K562 (cell line): Measurements from ENCODE around the gene MYL9. TPM values are rescaled to one million over a fixed set of nuclear protein-coding genes. Genes with fewer than 3 reads are reported as not detected.

Experiments used
- ATAC-seq: fragments of 200-7000 bp; cut with Tn5 transposase; 3 replicates; pipeline ENCODE4 v1.9.1; 2020; ENCODE audit warnings: moderate library complexity
- BruUV-seq: library from RNA; stranded (reverse); fragments of 400-500 nt; replicated peaks from 2 replicates; lab custom pipeline; 2021; lab: Mats Ljungman, UMichigan
- CTCF ChIA-PET: fragments of 300-600 bp; formaldehyde crosslinking; extraction: SDS; loops from one replicate; lab custom pipeline; 2021; ENCODE audit warnings: low intra/inter-chr PET ratio; lab: Yijun Ruan, JAX
- POLR2A ChIA-PET: fragments of 300-600, 350-650 bp; sonication (Branson Sonifier 250); formaldehyde crosslinking; extraction: SDS; loops from one replicate; lab custom pipeline; 2021; ENCODE audit warnings: antibody characterized with exemption, inconsistent platforms; lab: Yijun Ruan, JAX
- DNase-seq, 4 experiments: peaks; one replicate each; pipeline versions ENCODE4 v3.0.0 to v3.0.0-alpha.2; 2011 to 2018; ENCODE audit warnings: low spot score in 3 of 4, mixed read lengths in 3 of 4; ENCODE audit errors: extremely low read depth in 1 of 4
- FAIRE-seq: peaks from 2 replicates; lab custom pipeline; 2011; peaks lifted over from hg19 to GRCh38; lab: Jason Lieb, UNC
- H2AFZ ChIP-seq: 2 replicates; pipeline ENCODE4 v1.6.0; 2011; ENCODE audit warnings: low read depth, low read length, control low read depth, inconsistent platforms
- H3K27ac ChIP-seq: fragments of 200-600 bp; 3 replicates; pipeline ENCODE4 v1.8.0; 2011; ENCODE audit warnings: low read depth, mild to moderate bottlenecking, control low read depth, inconsistent platforms, low read length, moderate library complexity, mixed read lengths; ENCODE audit errors: extremely low read depth
- H3K27me3 ChIP-seq, 2 experiments: fragments of 300-600 bp in 1 of 2; 2 replicates in 1 of 2; 3 replicates in 1 of 2; pipeline versions ENCODE4 v1.6.0 to v1.8.0; 2011; ENCODE audit warnings: inconsistent platforms in 2 of 2, low read length in 2 of 2, mild to moderate bottlenecking in 1 of 2, mixed read lengths in 1 of 2, moderate library complexity in 1 of 2; ENCODE audit not compliant: control insufficient read depth in 2 of 2, insufficient read depth in 2 of 2
- H3K36me3 ChIP-seq: fragments of 300-600 bp; 3 replicates; pipeline ENCODE4 v1.8.0; 2011; ENCODE audit warnings: mild to moderate bottlenecking, low read length, inconsistent platforms; ENCODE audit not compliant: control insufficient read depth, insufficient read depth
- H3K4me1 ChIP-seq, 2 experiments: fragments of 200-600 bp in 1 of 2; replicated peaks in 1 of 2; 2 replicates in 1 of 2; 3 replicates in 1 of 2; pipeline versions ENCODE4 v1.5.1 to v1.8.0; 2011; ENCODE audit warnings: inconsistent platforms in 2 of 2, low read length in 2 of 2, mild to moderate bottlenecking in 1 of 2, mixed read lengths in 1 of 2, moderate library complexity in 1 of 2; ENCODE audit not compliant: control insufficient read depth in 2 of 2, insufficient read depth in 2 of 2
- H3K4me2 ChIP-seq: 2 replicates; pipeline ENCODE4 v1.6.1; 2011; ENCODE audit warnings: low read length, control low read depth, inconsistent platforms, mixed read lengths; ENCODE audit not compliant: insufficient read depth
- H3K4me3 ChIP-seq: fragments of 200-600 bp; sonication (generic), shearing (Covaris generic); 2 replicates; pipeline ENCODE4 v1.5.1; 2016; ENCODE audit warnings: control low read depth, inconsistent platforms
- H3K79me2 ChIP-seq: fragments of 200-600 bp; 3 replicates; pipeline ENCODE4 v1.8.0; 2011; ENCODE audit warnings: low read length, inconsistent platforms; ENCODE audit not compliant: control insufficient read depth, insufficient read depth
- H3K9ac ChIP-seq, 2 experiments: 2 replicates each; pipeline versions ENCODE4 v1.6.0 to v1.6.1; 2011; ENCODE audit warnings: low read depth in 2 of 2, low read length in 2 of 2, control low read depth in 1 of 2, inconsistent platforms in 1 of 2, mild to moderate bottlenecking in 1 of 2, mixed read lengths in 1 of 2; ENCODE audit not compliant: insufficient read depth in 1 of 2
- H3K9me1 ChIP-seq: one replicate; pipeline ENCODE4 v1.6.0; 2011; ENCODE audit warnings: inconsistent platforms, mild to moderate bottlenecking, low read length, moderate library complexity; ENCODE audit not compliant: control insufficient read depth, insufficient read depth
- H3K9me3 ChIP-seq: replicated peaks from 2 replicates; pipeline ENCODE4 v1.5.1; 2011; ENCODE audit warnings: low read depth, low read length, inconsistent platforms; ENCODE audit not compliant: control insufficient read depth, insufficient read depth
- H4K20me1 ChIP-seq: replicated peaks from 2 replicates; pipeline ENCODE4 v1.6.1; 2011; ENCODE audit warnings: low read length, inconsistent platforms, mixed read lengths; ENCODE audit not compliant: control insufficient read depth, insufficient read depth
- ARHGAP35 ChIP-seq: fragments of 450-650 bp; IDR thresholded peaks from 2 replicates; pipeline ENCODE4 v1.6.1; 2018; ENCODE audit not compliant: partially characterized antibody
- EP300 ChIP-seq: IDR thresholded peaks from 2 replicates; pipeline ENCODE4 v1.6.1; 2012; ENCODE audit warnings: low read length, improper control_type of control experiment
- ZNF75A ChIP-seq: fragments of 450-650 bp; formaldehyde crosslinking; IDR thresholded peaks from 2 replicates; pipeline ENCODE4 v1.4.0; 2020; ENCODE audit warnings: mild to moderate bottlenecking
- WGBS: fragments of 100-300 bp; shearing (Covaris generic); methylation state at CpG from one replicate; pipeline ENCODE4 v1.1.6; 2016; ENCODE audit warnings: low coverage, mixed read lengths; ENCODE audit not compliant: insufficient coverage; ENCODE audit errors: missing lambda C conversion rate; 5-methylcytosine and 5-hydroxymethylcytosine counted together
- in situ Hi-C: fragments of 300-500 bp; cut with MboI; formaldehyde crosslinking; loops from 4 replicates; pipeline ENCODE4 v1.15.0; 2018; ENCODE audit warnings: inconsistent platforms, mixed read lengths
- intact Hi-C: fragments of 100-400 bp; cut with micrococcal nuclease; formaldehyde crosslinking; loops from 2 replicates; pipeline ENCODE4 v1.14.2; 2022
- polyA plus RNA-seq, 8 experiments: library from polyadenylated mRNA; depleted of rRNA in 4 of 8; stranded (reverse) in 5 of 8; unstranded in 3 of 8; fragments of >200 nt; fragmentation: Nextera tagmentation in 2 of 8; fragmentation: Illumina TruSeq in 1 of 8; extraction: Ambion mirVana in 2 of 8; extraction: Trizol in 1 of 8; gene quantifications; 2 replicates each; pipeline versions ENCODE4 v1.2.1 to v1.2.3, GENCODE V29; 2011 to 2014; ENCODE audit warnings: inconsistent platforms in 1 of 8, missing spikeins in 1 of 8
- total RNA-seq, 7 experiments: library from RNA; depleted of rRNA in 6 of 7; stranded (reverse); fragments of >200 nt in 6 of 7; fragmentation: Illumina TruSeq in 2 of 7; extraction: Trizol in 2 of 7; gene quantifications; 2 replicates each; pipeline versions ENCODE4 v1.2.1 to v1.2.3, GENCODE V29; 2011 to 2021; ENCODE audit warnings: low replicate concordance in 1 of 7
- TF ChIP-seq, protein P1 (sequence below): fragments of 450-650 bp; formaldehyde crosslinking; IDR thresholded peaks from 2 replicates; pipeline ENCODE4 v1.4.0; 2020; ENCODE audit warnings: mild to moderate bottlenecking, moderate library complexity
- TF ChIP-seq, protein P2 (sequence below), 2 experiments: fragments of 450-650 bp in 1 of 2; sonication (generic) in 1 of 2; formaldehyde crosslinking in 1 of 2; IDR thresholded peaks in 1 of 2; conservative IDR thresholded peaks in 1 of 2; 2 replicates each; pipeline versions ENCODE4 v1.6.1 to v1.8.1; 2016 to 2023; ENCODE audit warnings: mild to moderate bottlenecking in 2 of 2, moderate library complexity in 2 of 2, inconsistent platforms in 1 of 2, missing genetic modification reagents in 1 of 2
- TF ChIP-seq, protein P3 (sequence below): fragments of 250-450 bp; sonication (Bioruptor Pico); IDR thresholded peaks from 2 replicates; pipeline ENCODE4 v1.9.0; 2021; ENCODE audit warnings: mild to moderate bottlenecking

MYL9 gene
- total and polyA plus RNA-seq, 9 of the 15 experiments (the other 6 are each of a cell fraction or from before 2014, with no cell fraction given) = 0.11 to 3.2 (median 0.81) TPM; not detected in 1

DNA sequence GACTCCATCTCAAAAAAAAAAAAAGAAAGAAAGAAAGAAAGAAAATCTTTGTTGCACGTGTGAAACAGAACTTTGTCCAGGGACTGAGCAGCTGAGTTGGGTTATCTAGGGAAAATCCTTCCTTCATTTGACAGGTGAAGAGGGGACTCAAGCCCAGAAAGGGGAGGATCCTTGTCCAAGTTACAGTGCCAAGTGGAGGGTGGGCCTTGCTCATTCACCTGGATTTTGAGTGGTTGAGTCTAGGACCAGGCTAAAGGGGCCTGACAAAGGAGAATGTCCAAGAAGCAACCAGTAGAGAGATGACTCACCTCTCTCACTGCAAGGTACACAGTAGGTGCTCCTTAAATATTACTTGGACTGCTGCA is 34.7 kb downstream of the MYL9 start:
- Histone ChIP-seq H3K9me1 (peaks cover 3% of the 10 kb centered on the region), H3K4me2 (no peak overlapping the region; the same call in 1 of the 2 replicates), H3K9me3 (no peaks in the 10 kb centered on the region), H3K36me3 (peaks cover 39% of the 10 kb centered on the region; the same call in 2 of the 3 replicates), H2AFZ (no peak overlapping the region), H3K79me2 (peaks cover 43% of the 10 kb centered on the region), H4K20me1 (peaks cover 9% of the 10 kb centered on the region), H3K9ac (no peak overlapping the region), H3K4me1 (peaks cover 30 to 41% of the 10 kb centered on the region in 2 experiments), H3K27ac (no peak overlapping the region), H3K27me3 (no peaks in the 10 kb centered on the region), H3K4me3 (no peak overlapping the region)
- ATAC-seq (no peak), FAIRE-seq (no peak), DNase-seq (peak in 1 of 4 experiments; percentile 6)
- POLR2A ChIA-PET = interaction anchor here (0.6 to 1.1 kb wide), 2 partner anchors 12 to 418 kb away, joined by 4 read pairs; no protein-coding TSS in a partner anchor
- CTCF ChIA-PET = interaction anchor here (0.6 kb wide), 1 partner anchor 29 kb away, joined by 4 read pairs; no protein-coding TSS in a partner anchor
- TF ChIP-seq ZNF75A (CRISPR knock-in tag) (no peak), ARHGAP35 (no peak), EP300 (no peak)
- TF ChIP-seq, protein P1, sequence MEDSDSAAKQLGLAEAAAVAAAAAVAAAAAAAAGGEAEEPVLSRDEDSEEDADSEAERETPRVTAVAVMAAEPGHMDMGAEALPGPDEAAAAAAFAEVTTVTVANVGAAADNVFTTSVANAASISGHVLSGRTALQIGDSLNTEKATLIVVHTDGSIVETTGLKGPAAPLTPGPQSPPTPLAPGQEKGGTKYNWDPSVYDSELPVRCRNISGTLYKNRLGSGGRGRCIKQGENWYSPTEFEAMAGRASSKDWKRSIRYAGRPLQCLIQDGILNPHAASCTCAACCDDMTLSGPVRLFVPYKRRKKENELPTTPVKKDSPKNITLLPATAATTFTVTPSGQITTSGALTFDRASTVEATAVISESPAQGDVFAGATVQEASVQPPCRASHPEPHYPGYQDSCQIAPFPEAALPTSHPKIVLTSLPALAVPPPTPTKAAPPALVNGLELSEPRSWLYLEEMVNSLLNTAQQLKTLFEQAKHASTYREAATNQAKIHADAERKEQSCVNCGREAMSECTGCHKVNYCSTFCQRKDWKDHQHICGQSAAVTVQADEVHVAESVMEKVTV (CRISPR knock-in tag) = no peak
- TF ChIP-seq, protein P2, sequence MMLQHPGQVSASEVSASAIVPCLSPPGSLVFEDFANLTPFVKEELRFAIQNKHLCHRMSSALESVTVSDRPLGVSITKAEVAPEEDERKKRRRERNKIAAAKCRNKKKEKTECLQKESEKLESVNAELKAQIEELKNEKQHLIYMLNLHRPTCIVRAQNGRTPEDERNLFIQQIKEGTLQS (IDR thresholded peaks at IDR 0.05) = 0 out of 2 replicates have a peak, but pooled peaks have one; percentile 17
- TF ChIP-seq, protein P2 (CRISPR knock-in tag; conservative IDR thresholded peaks at IDR 0.05) = no peak
- TF ChIP-seq, protein P3, sequence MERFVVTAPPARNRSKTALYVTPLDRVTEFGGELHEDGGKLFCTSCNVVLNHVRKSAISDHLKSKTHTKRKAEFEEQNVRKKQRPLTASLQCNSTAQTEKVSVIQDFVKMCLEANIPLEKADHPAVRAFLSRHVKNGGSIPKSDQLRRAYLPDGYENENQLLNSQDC (CRISPR knock-in tag) = no peak
- no TSS peak for BruUV-seq
- in situ Hi-C loops (no loop called here), intact Hi-C loops (no loop called here)
- no CpG with 5 or more reads among the region's 1 CpG for WGBS
